MCF 10A (cell line): ENCODE measurements around the gene ZNF70. TPM values are rescaled to one million over a fixed set of nuclear protein-coding genes. Genes with fewer than 3 reads are reported as not detected.
A peak's percentile ranks its signal among the peaks of the same experiment; 100 is the strongest.

Experiments used
- BruUV-seq: library from RNA; stranded (reverse); fragments of 400-500 nt; replicated peaks from 2 replicates; lab custom pipeline; 2021; lab: Mats Ljungman, UMichigan
- CTCF ChIA-PET: fragments of 300-600 bp; sonication (Branson Sonifier 250); formaldehyde crosslinking; extraction: SDS; loops from one replicate; lab custom pipeline; 2021; ENCODE audit warnings: antibody characterized with exemption, inconsistent platforms; lab: Yijun Ruan, JAX
- POLR2A ChIA-PET: fragments of 300-600, 350-650 bp; sonication (Branson Sonifier 250); formaldehyde crosslinking; extraction: SDS; loops from one replicate; lab custom pipeline; 2020; ENCODE audit warnings: antibody characterized with exemption, inconsistent platforms; lab: Yijun Ruan, JAX
- DNase-seq: peaks from one replicate; pipeline ENCODE4 v3.0.0-alpha.2; 2018; ENCODE audit not compliant: unreplicated experiment
- H3K27ac Mint-ChIP-seq: one replicate; pipeline ENCODE4 v1.8.0; 2022; ENCODE audit warnings: mild to moderate bottlenecking, low read depth, mixed read lengths; ENCODE audit not compliant: unreplicated experiment
- H3K27me3 Mint-ChIP-seq: one replicate; pipeline ENCODE4 v1.8.0; 2022; ENCODE audit warnings: mixed read lengths; ENCODE audit not compliant: insufficient read depth, unreplicated experiment
- H3K36me3 Mint-ChIP-seq: one replicate; pipeline ENCODE4 v1.8.0; 2022; ENCODE audit warnings: mild to moderate bottlenecking, moderate library complexity, mixed read lengths; ENCODE audit not compliant: insufficient read depth, unreplicated experiment
- H3K4me1 Mint-ChIP-seq: one replicate; pipeline ENCODE4 v1.8.0; 2022; ENCODE audit warnings: mixed read lengths; ENCODE audit not compliant: insufficient read depth, unreplicated experiment
- H3K4me3 Mint-ChIP-seq: one replicate; pipeline ENCODE4 v1.8.0; 2022; ENCODE audit warnings: mild to moderate bottlenecking, moderate library complexity, mixed read lengths; ENCODE audit not compliant: unreplicated experiment
- H3K9me3 Mint-ChIP-seq: one replicate; pipeline ENCODE4 v1.8.0; 2022; ENCODE audit warnings: mixed read lengths; ENCODE audit not compliant: unreplicated experiment
- intact Hi-C: fragments of 100-400 bp; cut with micrococcal nuclease; formaldehyde crosslinking; loops from 2 replicates; pipeline ENCODE4 v1.14.1; 2022
- total RNA-seq: library from RNA; stranded (reverse); gene quantifications from 2 replicates; pipeline ENCODE4 v1.2.3, GENCODE V29; 2022
- TF ChIP-seq, protein P1 (sequence below): fragments of 200-600 bp; IDR thresholded peaks from one replicate; pipeline ENCODE4 v1.8.0; 2022; ENCODE audit warnings: antibody characterized with exemption, mild to moderate bottlenecking; ENCODE audit not compliant: unreplicated experiment

ZNF70 gene
- total RNA-seq, 1 experiment from 2014 or later = 3.3 TPM

GRCh38 chr22:23791738-23792645 is 41.1 kb upstream of the ZNF70 start:
- no peaks in the 10 kb centered on the region for H3K27me3 Mint-ChIP-seq
- ChIA-PET CTCF (no interaction called here), POLR2A (no interaction called here)
- H3K9me3 Mint-ChIP-seq = no peaks in the 10 kb centered on the region
- DNase-seq = no peak
- TF ChIP-seq, protein P1, sequence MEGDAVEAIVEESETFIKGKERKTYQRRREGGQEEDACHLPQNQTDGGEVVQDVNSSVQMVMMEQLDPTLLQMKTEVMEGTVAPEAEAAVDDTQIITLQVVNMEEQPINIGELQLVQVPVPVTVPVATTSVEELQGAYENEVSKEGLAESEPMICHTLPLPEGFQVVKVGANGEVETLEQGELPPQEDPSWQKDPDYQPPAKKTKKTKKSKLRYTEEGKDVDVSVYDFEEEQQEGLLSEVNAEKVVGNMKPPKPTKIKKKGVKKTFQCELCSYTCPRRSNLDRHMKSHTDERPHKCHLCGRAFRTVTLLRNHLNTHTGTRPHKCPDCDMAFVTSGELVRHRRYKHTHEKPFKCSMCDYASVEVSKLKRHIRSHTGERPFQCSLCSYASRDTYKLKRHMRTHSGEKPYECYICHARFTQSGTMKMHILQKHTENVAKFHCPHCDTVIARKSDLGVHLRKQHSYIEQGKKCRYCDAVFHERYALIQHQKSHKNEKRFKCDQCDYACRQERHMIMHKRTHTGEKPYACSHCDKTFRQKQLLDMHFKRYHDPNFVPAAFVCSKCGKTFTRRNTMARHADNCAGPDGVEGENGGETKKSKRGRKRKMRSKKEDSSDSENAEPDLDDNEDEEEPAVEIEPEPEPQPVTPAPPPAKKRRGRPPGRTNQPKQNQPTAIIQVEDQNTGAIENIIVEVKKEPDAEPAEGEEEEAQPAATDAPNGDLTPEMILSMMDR = no peak
- intact Hi-C loops = no loop called here
- H3K36me3 Mint-ChIP-seq = peaks cover 61% of the 10 kb centered on the region
- H3K4me3 Mint-ChIP-seq = no peak overlapping the region
- BruUV-seq = no TSS peak
- H3K27ac Mint-ChIP-seq = no peak overlapping the region
- H3K4me1 Mint-ChIP-seq = peaks cover 9% of the 10 kb centered on the region

GRCh38 chr22:23790819-23791737 is 40.2 kb upstream of the ZNF70 start:
- DNase-seq = no peak
- no peak overlapping the region for H3K4me3 Mint-ChIP-seq
- peaks cover 52% of the 10 kb centered on the region for H3K36me3 Mint-ChIP-seq
- H3K27me3 Mint-ChIP-seq = no peaks in the 10 kb centered on the region
- H3K9me3 Mint-ChIP-seq = no peaks in the 10 kb centered on the region
- H3K27ac Mint-ChIP-seq = no peak overlapping the region
- BruUV-seq = no TSS peak
- CTCF ChIA-PET = no interaction called here
- TF ChIP-seq, protein P1 = no peak
- intact Hi-C loops = no loop called here
- peaks cover 9% of the 10 kb centered on the region for H3K4me1 Mint-ChIP-seq
- POLR2A ChIA-PET = no interaction called here

DNA sequence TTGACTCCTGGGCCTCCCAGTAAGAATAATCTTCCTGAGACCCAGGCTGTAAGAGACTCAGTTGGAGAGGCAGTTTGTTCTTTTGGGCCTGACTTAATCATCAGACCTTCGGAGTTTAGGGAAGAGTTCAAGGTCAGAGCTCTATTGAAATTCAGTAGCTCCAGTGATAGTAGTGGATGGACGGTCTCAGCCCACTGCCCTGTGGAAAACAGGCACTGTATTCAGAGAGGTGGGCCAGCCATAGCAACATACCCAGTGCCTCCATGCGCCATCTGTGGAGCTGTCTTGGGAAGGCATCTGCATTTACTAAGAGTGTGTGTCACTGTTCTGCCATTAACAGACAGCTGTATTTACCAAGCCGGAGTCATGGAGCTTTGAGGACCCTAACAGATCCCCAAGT is 38.7 kb upstream of the ZNF70 start:
- Mint-ChIP-seq H3K4me1 (peaks cover 9% of the 10 kb centered on the region), H3K27me3 (no peaks in the 10 kb centered on the region), H3K36me3 (peaks cover 37% of the 10 kb centered on the region), H3K9me3 (no peaks in the 10 kb centered on the region), H3K27ac (peak overlapping the region; percentile 54), H3K4me3 (no peak overlapping the region)
- no peak for DNase-seq
- TF ChIP-seq, protein P1 = no peak
- intact Hi-C loops = no loop called here
- ChIA-PET POLR2A (interaction anchor here (0.8 kb wide), 1 partner anchor 21 kb away, joined by 3 read pairs; no protein-coding TSS in a partner anchor), CTCF (interaction anchor here (0.9 to 1.2 kb wide), 2 partner anchors 15 to 19 kb away, joined by 3 to 6 read pairs; no protein-coding TSS in a partner anchor)
- BruUV-seq = no TSS peak
